Measurements from ENCODE around the gene ANTXR1. TPM values are rescaled to one million over a fixed set of nuclear protein-coding genes. Genes with fewer than 3 reads are reported as not detected.

Gene ANTXR1
- total RNA-seq, 1 experiment from 2014 or later = 37.3 TPM

- H3K4me3 Mint-ChIP-seq = no peak overlapping the region
- H3K36me3 Mint-ChIP-seq (ENCODE audit: insufficient read depth in 1 of 3, low read depth in 3 of 3) = peaks cover 8 to 44% (median 9%) of the 10 kb centered on the region in 3 experiments; a peak in 5 of 7 replicates
Measured at GRCh38 chr2:69043736-69044400, 30.9 kb downstream of the ANTXR1 start.

More at GRCh38 chr2:69043736-69044400, 30.9 kb downstream of the ANTXR1 start:
- no peak overlapping the region for H2BK12ac ChIP-seq (ENCODE audit: insufficient read length, low read depth, low read length)
- no peak overlapping the region for H4K91ac ChIP-seq (ENCODE audit: insufficient read length, low read depth, low read length)
- no peak overlapping the region for H2BK15ac ChIP-seq (ENCODE audit: low read depth, low read length)
- H3K23me2 ChIP-seq (ENCODE audit: insufficient read length, low read depth, low read length, poor library complexity, severe bottlenecking) = no peaks in the 10 kb centered on the region
- Mint-ChIP-seq H3K4me1 (peaks cover 2 to 3% of the 10 kb centered on the region in 2 experiments; a peak in 2 of 4 replicates), H3K27me3 (ENCODE audit: low read depth) (no peaks in the 10 kb centered on the region), H3K9me3 (no peaks in the 10 kb centered on the region), H3K27ac (no peak overlapping the region)
- no peak overlapping the region for H3K4ac ChIP-seq (ENCODE audit: low read depth, low read length)
- H3K27me3 ChIP-seq (ENCODE audit: insufficient read depth, low read length) = no peaks in the 10 kb centered on the region
- no peak overlapping the region for H4K8ac ChIP-seq (replicated peaks; ENCODE audit: insufficient read length, low read depth, low read length)
- H3K79me1 ChIP-seq (ENCODE audit: insufficient read depth, low read depth, low read length, poor library complexity, severe bottlenecking) = peaks cover 2% of the 10 kb centered on the region
- WGBS (ENCODE audit: extremely low coverage, insufficient read length, low lambda C conversion rate) = no CpG with 5 or more reads among the region's 9 CpGs
- no peak overlapping the region for H4K5ac ChIP-seq (ENCODE audit: insufficient read length, low read depth, low read length)
- H2BK20ac ChIP-seq (ENCODE audit: low read depth, low read length, poor library complexity, severe bottlenecking) = no peak overlapping the region
- no peak overlapping the region for H2AK5ac ChIP-seq (ENCODE audit: insufficient read length, low read length)
- H3K4me2 ChIP-seq (ENCODE audit: insufficient read depth, insufficient read length, low read length) = no peak overlapping the region
- no peaks in the 10 kb centered on the region for H3K4me1 ChIP-seq (ENCODE audit: insufficient read depth, low read length)
- DNase-seq = no peak
- no peaks in the 10 kb centered on the region for H3K79me2 ChIP-seq (ENCODE audit: insufficient read depth, low read length)
- no peaks in the 10 kb centered on the region for H3K9me3 ChIP-seq (ENCODE audit: control insufficient read depth, low read depth, low read length)
- no peak for TF ChIP-seq CTCF (conservative IDR thresholded peaks at IDR 0.05)
- no peak overlapping the region for H3K56ac ChIP-seq (ENCODE audit: insufficient read length, low read depth, low read length)
- H2BK5ac ChIP-seq (ENCODE audit: insufficient read length, low read length) = no peak overlapping the region
- H3K9ac ChIP-seq (ENCODE audit: extremely low read depth, insufficient read length, low read length) = no peak overlapping the region
- no peak overlapping the region for H3K23ac ChIP-seq (ENCODE audit: insufficient read length, low read depth, low read length)
- no peak overlapping the region for H3K14ac ChIP-seq (ENCODE audit: insufficient read depth, low read length)
- no peak overlapping the region for H2AFZ ChIP-seq (ENCODE audit: low read length)
- no peak overlapping the region for H3K18ac ChIP-seq (ENCODE audit: insufficient read length, low read depth, low read length)
- no peak overlapping the region for H2BK120ac ChIP-seq (ENCODE audit: low read depth, low read length, poor library complexity, severe bottlenecking)
- peak overlapping the region; percentile 24 for H3T11ph ChIP-seq (ENCODE audit: low read length)
- no peaks in the 10 kb centered on the region for H4K20me1 ChIP-seq (ENCODE audit: control insufficient read depth, insufficient read depth, insufficient read length)
- H3K27ac ChIP-seq (ENCODE audit: insufficient read length, low read depth, low read length) = no peak overlapping the region
